ENCODE data around the gene ACACA.

ACACA gene

DNA sequence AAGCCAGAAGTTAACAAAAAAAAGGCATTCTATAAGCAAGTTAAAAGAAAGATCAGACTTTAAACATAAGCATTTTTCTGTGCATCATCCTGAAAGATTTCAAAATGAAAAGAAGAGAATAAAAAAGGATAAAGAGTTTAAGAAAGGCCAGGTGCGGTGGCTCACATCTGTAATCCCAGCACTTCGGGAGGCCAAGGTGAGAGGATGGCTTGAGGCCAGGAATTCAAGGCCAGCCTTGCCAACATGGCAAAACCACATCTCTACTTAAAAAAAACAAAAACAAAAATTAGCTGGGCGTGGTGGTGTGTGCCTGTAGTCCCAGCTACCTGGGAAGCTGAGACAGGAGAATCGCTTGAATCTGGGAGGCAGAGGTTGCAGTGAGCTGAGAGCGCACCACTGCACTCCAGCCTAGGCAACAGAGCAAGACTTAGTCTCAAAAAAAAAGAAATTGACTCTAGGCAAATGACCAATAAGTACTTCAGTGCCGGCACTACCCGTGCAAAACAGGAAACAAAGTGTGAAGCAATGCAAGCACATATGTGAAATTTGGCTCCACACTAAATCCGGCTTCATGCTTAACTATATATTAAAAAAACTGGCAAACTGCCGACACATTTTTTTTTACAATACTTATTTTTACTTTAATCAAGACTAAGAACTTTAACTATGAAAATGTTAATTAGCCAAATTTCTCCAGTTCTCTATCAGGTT, 114.1 kb downstream of the ACACA start:
- DNase-seq (ENCODE audit: low read depth): peak; percentile 25
- TF ChIP-seq, protein P1, sequence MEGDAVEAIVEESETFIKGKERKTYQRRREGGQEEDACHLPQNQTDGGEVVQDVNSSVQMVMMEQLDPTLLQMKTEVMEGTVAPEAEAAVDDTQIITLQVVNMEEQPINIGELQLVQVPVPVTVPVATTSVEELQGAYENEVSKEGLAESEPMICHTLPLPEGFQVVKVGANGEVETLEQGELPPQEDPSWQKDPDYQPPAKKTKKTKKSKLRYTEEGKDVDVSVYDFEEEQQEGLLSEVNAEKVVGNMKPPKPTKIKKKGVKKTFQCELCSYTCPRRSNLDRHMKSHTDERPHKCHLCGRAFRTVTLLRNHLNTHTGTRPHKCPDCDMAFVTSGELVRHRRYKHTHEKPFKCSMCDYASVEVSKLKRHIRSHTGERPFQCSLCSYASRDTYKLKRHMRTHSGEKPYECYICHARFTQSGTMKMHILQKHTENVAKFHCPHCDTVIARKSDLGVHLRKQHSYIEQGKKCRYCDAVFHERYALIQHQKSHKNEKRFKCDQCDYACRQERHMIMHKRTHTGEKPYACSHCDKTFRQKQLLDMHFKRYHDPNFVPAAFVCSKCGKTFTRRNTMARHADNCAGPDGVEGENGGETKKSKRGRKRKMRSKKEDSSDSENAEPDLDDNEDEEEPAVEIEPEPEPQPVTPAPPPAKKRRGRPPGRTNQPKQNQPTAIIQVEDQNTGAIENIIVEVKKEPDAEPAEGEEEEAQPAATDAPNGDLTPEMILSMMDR (IDR thresholded peaks at IDR 0.05; ENCODE audit: insufficient read depth, low read depth, low read length, missing control alignments): no peak
- H3K4me3 ChIP-seq (ENCODE audit: low read length): no peak overlapping the region

GRCh38 chr17:37291351-37291750, 115.3 kb downstream of the ACACA start:
- DNase-seq (ENCODE audit: low read depth): no peak
- TF ChIP-seq, protein P1 (IDR thresholded peaks at IDR 0.05; ENCODE audit: insufficient read depth, low read depth, low read length, missing control alignments): no peak

GRCh38 chr17:37286430-37286829, 120.2 kb downstream of the ACACA start:
- no peak overlapping the region for H3K4me3 ChIP-seq (ENCODE audit: low read length)
- TF ChIP-seq, protein P1 (IDR thresholded peaks at IDR 0.05; ENCODE audit: insufficient read depth, low read depth, low read length, missing control alignments): no peak
- no peak for DNase-seq (ENCODE audit: low read depth)

More at GRCh38 chr17:37291351-37291750, 115.3 kb downstream of the ACACA start:
- no peak overlapping the region for H3K4me3 ChIP-seq (ENCODE audit: low read length)

DNA sequence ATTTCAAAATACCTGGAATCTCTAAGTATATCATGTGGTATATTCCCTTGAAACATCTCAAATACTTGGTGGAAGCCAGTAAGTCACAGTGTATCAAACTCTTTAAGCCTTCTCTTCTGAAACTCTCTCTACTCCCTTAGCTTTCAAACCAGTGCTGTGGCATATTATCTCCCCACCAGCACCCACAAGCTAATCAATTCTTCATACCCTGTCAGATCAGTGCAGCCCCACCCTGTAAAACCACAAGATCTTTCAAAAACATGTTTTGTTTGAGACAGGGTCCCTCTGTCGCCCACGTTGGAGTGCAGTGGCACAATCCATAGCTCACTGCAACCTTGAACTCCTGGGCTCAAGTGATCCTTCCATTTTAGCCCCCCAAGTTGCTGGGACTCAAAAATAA, 122.4 kb downstream of the ACACA start:
- no peak for DNase-seq (ENCODE audit: low read depth)
- no peak overlapping the region for H3K4me3 ChIP-seq (ENCODE audit: low read length)
- TF ChIP-seq, protein P1 (IDR thresholded peaks at IDR 0.05; ENCODE audit: insufficient read depth, low read depth, low read length, missing control alignments): no peak

DNA sequence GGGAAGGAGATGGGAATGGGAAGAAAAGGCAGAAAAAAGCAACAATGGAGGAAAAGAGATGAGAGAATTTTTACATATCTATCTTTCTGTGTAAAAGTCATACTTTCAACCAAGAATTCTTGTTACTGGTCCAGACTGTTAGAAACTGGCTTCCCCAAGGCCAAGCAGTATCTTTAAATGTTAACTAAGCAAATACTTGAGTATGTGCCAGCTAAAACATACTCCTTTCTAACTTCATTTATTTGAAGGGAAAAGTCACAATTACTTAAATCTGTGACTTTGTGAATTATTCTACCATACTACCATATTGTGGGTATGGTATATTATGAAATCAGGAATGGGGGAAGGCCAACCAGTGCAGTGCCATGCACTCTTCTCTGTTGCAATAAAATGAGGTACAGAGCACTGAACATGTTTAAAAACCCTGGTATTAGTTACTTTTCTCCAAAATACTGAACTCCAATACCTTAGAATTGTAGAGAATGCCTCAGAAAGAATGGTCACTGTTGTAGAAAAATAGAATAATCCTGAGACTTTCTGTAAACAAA, 123.1 kb downstream of the ACACA start:
- H3K4me3 ChIP-seq (ENCODE audit: low read length): no peak overlapping the region
- TF ChIP-seq, protein P1 (IDR thresholded peaks at IDR 0.05; ENCODE audit: insufficient read depth, low read depth, low read length, missing control alignments): no peak
- no peak for DNase-seq (ENCODE audit: low read depth)

DNA sequence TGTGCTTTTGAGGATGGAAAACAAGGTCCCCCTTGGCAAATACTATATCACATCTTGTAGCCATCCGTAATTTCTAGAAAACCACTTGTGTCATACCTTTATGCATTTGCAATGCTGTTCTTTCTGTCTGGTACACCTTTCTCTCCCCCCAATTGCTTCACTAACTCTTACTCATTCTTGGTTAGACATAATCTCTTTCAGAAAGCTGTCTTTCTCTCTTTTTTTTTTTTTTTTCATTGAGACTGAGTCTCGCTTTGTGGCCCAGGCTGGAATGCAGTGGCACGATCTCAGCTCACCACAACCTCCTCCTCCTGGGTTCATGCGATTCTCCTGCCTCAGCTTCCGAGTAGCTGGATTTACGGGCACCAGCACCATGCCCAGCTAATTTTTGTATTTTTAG, 125.8 kb downstream of the ACACA start:
- TF ChIP-seq, protein P1 (IDR thresholded peaks at IDR 0.05; ENCODE audit: insufficient read depth, low read depth, low read length, missing control alignments): no peak
- H3K4me3 ChIP-seq (ENCODE audit: low read length): no peak overlapping the region
- DNase-seq (ENCODE audit: low read depth): no peak

Data from epithelial cell of esophagus (primary cell).